HCT116 (cell line): ENCODE results near the gene SBF1.

Experiments used
- CBX3 ChIP-seq: IDR thresholded peaks from 2 replicates; pipeline ENCODE4 v1.6.1; 2012; ENCODE audit warnings: low read depth
- CTCF ChIP-seq, 3 experiments: fragments of 200-600 bp in 1 of 3; sonication (generic) in 1 of 3; IDR thresholded peaks in 2 of 3; conservative IDR thresholded peaks in 1 of 3; 2 replicates each; pipeline ENCODE4 v1.5.1; 2012 to 2017; ENCODE audit warnings: low read depth in 2 of 3, low read length in 2 of 3, antibody characterized with exemption in 1 of 3, borderline replicate concordance in 1 of 3, control low read depth in 1 of 3, mild to moderate bottlenecking in 1 of 3, mixed read lengths in 1 of 3, mixed run types in 1 of 3, moderate library complexity in 1 of 3; ENCODE audit not compliant: insufficient read depth in 1 of 3
- EZH2 ChIP-seq: fragments of 200-600 bp; sonication (generic); IDR thresholded peaks from 2 replicates; pipeline ENCODE4 v1.6.1; 2017; ENCODE audit warnings: antibody characterized with exemption, mixed run types
- FOSL1 ChIP-seq: IDR thresholded peaks from 2 replicates; pipeline ENCODE4 v1.6.1; 2012; ENCODE audit warnings: low read depth
- JUND ChIP-seq: IDR thresholded peaks from 2 replicates; pipeline ENCODE4 v1.6.1; 2012
- MAX ChIP-seq: IDR thresholded peaks from 2 replicates; pipeline ENCODE4 v1.6.1; 2012
- POLR2A ChIP-seq: IDR thresholded peaks from 2 replicates; pipeline ENCODE4 v1.7.0; 2011; ENCODE audit warnings: borderline replicate concordance; ENCODE audit not compliant: insufficient read depth, insufficient read length; ENCODE audit errors: extremely low read depth
- POLR2AphosphoS5 ChIP-seq: IDR thresholded peaks from 2 replicates; pipeline ENCODE4 v1.6.1; 2011; ENCODE audit warnings: mild to moderate bottlenecking, low read depth, low read length, moderate library complexity
- RAD21 ChIP-seq: IDR thresholded peaks from 2 replicates; pipeline ENCODE4 v1.6.1; 2012; ENCODE audit warnings: low read depth, mild to moderate bottlenecking
- SIN3A ChIP-seq: IDR thresholded peaks from 2 replicates; pipeline ENCODE4 v1.6.1; 2012; ENCODE audit warnings: low read depth
- TCF7L2 ChIP-seq: IDR thresholded peaks from 2 replicates; pipeline ENCODE4 v1.7.0; 2011; ENCODE audit warnings: borderline replicate concordance, inconsistent platforms; ENCODE audit not compliant: insufficient read depth, insufficient read length; ENCODE audit errors: extremely low read depth

GRCh38 chr22:50488886-50489285 is 14.1 kb upstream of the SBF1 start:
- no peak for TF ChIP-seq FOSL1
- TF ChIP-seq CTCF (IDR thresholded peaks at IDR 0.05 in 2 of 3, conservative IDR thresholded peaks at IDR 0.05 in 1 of 3; ENCODE audit: borderline replicate concordance in 1 of 3, insufficient read depth in 1 of 3, low read depth in 2 of 3, low read length in 2 of 3), result no peak
- TF ChIP-seq POLR2A, result no peak
- TF ChIP-seq TCF7L2, result no peak
- TF ChIP-seq CBX3, result no peak
- TF ChIP-seq MAX, result no peak
- no peak for TF ChIP-seq RAD21
- no peak for TF ChIP-seq EZH2
- TF ChIP-seq SIN3A, result no peak
- no peak for TF ChIP-seq JUND
- TF ChIP-seq POLR2AphosphoS5, result no peak
